ENCODE results near the gene RPS6KL1. TPM values are rescaled to one million over a fixed set of nuclear protein-coding genes. Genes with fewer than 3 reads are reported as not detected.

The RPS6KL1 gene
- total RNA-seq, 1 experiment from 2014 or later, result 8.8 TPM

DNA sequence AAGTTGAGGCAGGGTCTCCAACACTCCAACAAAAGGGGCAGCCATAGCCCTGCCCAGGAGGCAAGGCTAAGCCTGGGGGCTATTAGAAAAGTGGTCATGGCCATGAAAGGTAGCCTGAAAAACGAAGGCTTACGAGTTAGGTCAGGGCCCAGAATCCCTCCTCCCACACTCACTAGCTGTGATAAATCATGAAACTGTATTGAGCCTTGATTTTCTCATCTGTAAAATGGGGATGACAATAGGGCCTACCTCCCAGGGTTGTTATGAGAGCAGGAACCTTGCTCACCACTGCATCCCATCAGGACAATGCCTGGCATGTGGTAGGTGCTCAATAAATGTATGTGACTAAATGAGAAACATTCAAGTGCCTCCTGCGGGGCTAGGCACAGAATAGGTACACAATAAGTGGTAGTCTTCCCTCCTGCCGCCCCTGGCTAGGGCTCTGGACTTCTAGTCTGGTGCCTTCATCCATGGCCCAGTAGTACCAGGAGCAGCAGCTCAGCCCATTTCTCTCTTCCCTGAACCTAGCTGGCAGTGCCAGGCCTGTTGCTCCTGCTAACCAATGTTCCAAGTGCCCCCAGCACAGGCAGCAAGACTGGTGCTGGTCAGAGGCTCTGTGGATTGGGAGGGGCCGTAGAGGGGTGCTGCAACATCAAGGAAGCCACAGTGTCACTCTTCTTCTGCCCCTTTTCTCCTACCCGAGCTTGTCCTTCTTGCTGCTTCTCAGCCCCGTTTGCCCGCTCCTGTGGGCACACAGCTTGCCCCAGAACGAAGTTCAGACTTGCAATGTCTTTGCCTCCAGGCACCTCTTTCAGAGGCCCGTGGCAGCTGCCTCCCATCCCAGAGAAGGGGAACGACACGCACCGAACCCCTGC, 24.5 kb upstream of the RPS6KL1 start:
- Mint-ChIP-seq H3K9me3 (ENCODE audit: unreplicated experiment) (no peaks in the 10 kb centered on the region), H3K27ac (ENCODE audit: low read depth, unreplicated experiment) (no peak overlapping the region), H3K36me3 (ENCODE audit: insufficient read depth, unreplicated experiment) (no peaks in the 10 kb centered on the region), H3K4me3 (ENCODE audit: unreplicated experiment) (no peak overlapping the region), H3K27me3 (ENCODE audit: insufficient read depth, unreplicated experiment) (no peaks in the 10 kb centered on the region), H3K4me1 (ENCODE audit: insufficient read depth, unreplicated experiment) (peaks cover 9% of the 10 kb centered on the region)
- no peak for TF ChIP-seq CTCF (IDR thresholded peaks at IDR 0.05; ENCODE audit: unreplicated experiment)
- DNase-seq (ENCODE audit: unreplicated experiment), result no peak
- no TSS peak for BruUV-seq (replicated peaks)
- ChIA-PET CTCF (interaction anchor here (0.6 to 6.6 kb wide), 12 partner anchors 10 to 179 kb away, joined by 3 to 69 read pairs (median 4); partner anchors contain the start of genes MLH3 and ZC2HC1C), POLR2A (interaction anchor here (0.6 to 1.2 kb wide), 2 partner anchors 89 to 121 kb away, joined by 3 read pairs; no protein-coding TSS in a partner anchor)
- intact Hi-C loops (cut with micrococcal nuclease), result loop anchor here (5.0 to 10.0 kb wide), 2 partner anchors 55 to 357 kb away; partner anchors contain the start of gene EIF2B2

DNA sequence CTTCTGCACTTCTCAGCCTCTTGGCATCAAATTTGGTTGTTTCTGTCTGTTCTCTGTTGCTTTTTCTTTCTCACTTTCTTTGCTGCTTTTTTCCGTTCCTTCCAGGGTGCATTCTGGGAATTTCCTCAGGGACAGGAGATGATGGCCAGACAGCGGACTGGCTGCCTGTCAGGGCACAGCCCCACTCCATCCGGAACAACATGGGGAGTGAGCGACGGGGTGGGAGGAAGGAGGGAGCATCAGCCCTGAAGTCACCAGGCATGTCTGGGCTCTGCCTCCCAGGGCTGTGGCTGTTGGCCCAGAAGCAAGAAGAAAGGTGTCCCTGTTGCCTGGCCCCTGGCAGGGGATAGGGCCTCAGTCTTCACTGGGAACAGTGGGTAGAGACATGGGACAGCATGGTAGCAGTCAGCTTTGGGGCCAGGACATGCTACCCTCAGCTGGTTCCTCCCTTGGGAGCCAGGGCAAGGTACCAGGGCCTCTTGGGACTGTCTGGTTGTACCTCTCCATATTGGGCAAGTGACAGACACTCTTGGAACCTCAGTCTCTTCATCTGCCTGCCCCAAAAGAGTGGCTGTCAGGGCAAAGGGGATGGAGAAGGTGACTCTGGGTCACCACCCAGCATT, 23.7 kb upstream of the RPS6KL1 start:
- H3K27me3 Mint-ChIP-seq (ENCODE audit: insufficient read depth, unreplicated experiment), result no peaks in the 10 kb centered on the region
- H3K4me1 Mint-ChIP-seq (ENCODE audit: insufficient read depth, unreplicated experiment), result peaks cover 11% of the 10 kb centered on the region
- no peaks in the 10 kb centered on the region for H3K9me3 Mint-ChIP-seq (ENCODE audit: unreplicated experiment)
- CTCF ChIA-PET, result interaction anchor here (0.6 to 6.6 kb wide), 18 partner anchors 9 to 179 kb away, joined by 3 to 69 read pairs (median 4); partner anchors contain the start of genes MLH3 and ZC2HC1C
- H3K27ac Mint-ChIP-seq (ENCODE audit: low read depth, unreplicated experiment), result peak overlapping the region; percentile 52
- H3K36me3 Mint-ChIP-seq (ENCODE audit: insufficient read depth, unreplicated experiment), result no peaks in the 10 kb centered on the region
- no peak for TF ChIP-seq CTCF (IDR thresholded peaks at IDR 0.05; ENCODE audit: unreplicated experiment)
- DNase-seq (ENCODE audit: unreplicated experiment), result no peak
- POLR2A ChIA-PET, result interaction anchor here (1.2 kb wide), 1 partner anchor 121 kb away, joined by 3 read pairs; no protein-coding TSS in a partner anchor
- intact Hi-C loops (cut with micrococcal nuclease), result loop anchor here (1.0 to 10.0 kb wide), 3 partner anchors 56 to 358 kb away; partner anchors contain the start of gene EIF2B2
- no TSS peak for BruUV-seq (replicated peaks)
- H3K4me3 Mint-ChIP-seq (ENCODE audit: unreplicated experiment), result no peak overlapping the region

DNA sequence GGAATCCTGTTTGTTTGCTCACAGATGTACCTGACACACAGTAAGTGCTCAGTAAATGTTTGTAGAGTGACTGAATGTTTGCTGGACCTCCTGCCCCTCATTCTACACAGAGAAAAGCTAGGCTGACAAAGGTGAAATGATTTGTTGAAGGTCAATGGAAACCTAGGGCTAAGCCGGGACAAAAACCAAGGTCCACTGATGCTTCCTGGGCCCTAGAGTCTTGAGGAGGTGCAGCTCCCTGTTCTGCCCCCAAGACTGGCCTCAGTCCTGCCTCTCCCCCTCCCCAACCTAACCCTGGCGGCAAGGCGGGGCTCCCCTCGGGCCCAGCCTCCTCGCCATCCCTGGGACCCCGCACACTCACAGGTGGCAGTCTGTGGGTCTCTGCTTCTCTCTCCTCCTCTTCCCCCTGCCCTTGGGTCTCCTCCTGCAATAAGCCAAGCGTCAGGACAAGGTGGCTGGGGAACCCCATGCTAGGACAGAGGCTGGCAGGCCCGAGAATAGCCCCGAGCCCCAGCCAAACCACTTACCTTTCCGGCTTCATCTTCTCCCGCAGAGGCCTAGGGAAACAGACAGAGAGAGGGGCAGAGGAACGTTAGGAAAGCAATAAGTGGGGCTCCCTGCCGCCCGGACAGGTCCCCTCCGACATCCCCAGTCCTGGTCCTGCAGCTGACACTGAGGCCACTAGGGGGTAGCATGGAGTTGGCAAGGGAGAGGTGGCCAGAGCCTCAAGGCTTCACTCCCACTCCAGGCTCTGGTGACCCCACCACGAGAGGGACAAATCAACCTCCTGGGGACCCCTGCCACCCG, 23.0 kb upstream of the RPS6KL1 start:
- Mint-ChIP-seq H3K4me1 (ENCODE audit: insufficient read depth, unreplicated experiment) (peaks cover 14% of the 10 kb centered on the region), H3K4me3 (ENCODE audit: unreplicated experiment) (peak overlapping the region; percentile 34), H3K27ac (ENCODE audit: low read depth, unreplicated experiment) (peak overlapping the region; percentile 52), H3K27me3 (ENCODE audit: insufficient read depth, unreplicated experiment) (no peaks in the 10 kb centered on the region), H3K9me3 (ENCODE audit: unreplicated experiment) (no peaks in the 10 kb centered on the region), H3K36me3 (ENCODE audit: insufficient read depth, unreplicated experiment) (no peaks in the 10 kb centered on the region)
- TSS peak; percentile 92 for BruUV-seq (replicated peaks)
- intact Hi-C loops (cut with micrococcal nuclease), result loop anchor here (1.0 to 10.0 kb wide), 3 partner anchors 56 to 359 kb away; partner anchors contain the start of gene EIF2B2
- ChIA-PET POLR2A (interaction anchor here (1.1 to 1.2 kb wide), 2 partner anchors 57 to 122 kb away, joined by 3 read pairs; no protein-coding TSS in a partner anchor), CTCF (interaction anchor here (0.6 to 6.6 kb wide), 27 partner anchors 8 to 791 kb away, joined by 3 to 69 read pairs (median 3); partner anchors contain the start of genes ACYP1 and MLH3)
- peak; percentile 78 for DNase-seq (ENCODE audit: unreplicated experiment)
- peak; percentile 81 for TF ChIP-seq CTCF (IDR thresholded peaks at IDR 0.05; ENCODE audit: unreplicated experiment)
